ENCODE measurements around the gene KCTD21. TPM values are rescaled to one million over a fixed set of nuclear protein-coding genes. Genes with fewer than 3 reads are reported as not detected.

Gene KCTD21
- total RNA-seq, 1 experiment from 2014 or later: 9.4 TPM

DNA sequence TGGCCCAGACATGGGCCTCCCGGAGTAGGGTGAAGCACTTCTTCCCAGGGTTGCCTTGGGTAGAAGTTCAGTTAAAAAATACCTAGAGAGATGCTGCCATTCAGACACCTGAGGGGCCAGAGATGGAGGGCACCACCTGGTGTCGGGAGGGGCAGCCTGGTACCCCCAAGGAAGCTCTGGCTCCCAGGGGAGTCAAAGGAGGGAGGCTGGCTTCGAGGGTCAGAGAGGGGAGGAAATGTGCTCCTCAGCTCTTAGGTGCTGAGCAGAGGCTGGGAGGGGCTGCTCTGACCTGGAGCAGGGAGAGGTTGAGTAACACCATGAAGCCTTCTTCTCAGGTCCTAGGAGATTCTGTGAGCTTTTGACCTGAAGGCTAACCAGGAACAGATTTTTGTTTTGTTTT is 1.4 kb upstream of the KCTD21 start:
- no peak for ATAC-seq
- intact Hi-C loops (cut with micrococcal nuclease): no loop called here
- Histone ChIP-seq H2AFZ (ENCODE audit: low read length) (no peak overlapping the region), H3K4me2 (ENCODE audit: low read length) (peak overlapping the region; percentile 99), H3K27me3 (ENCODE audit: low read length) (no peaks in the 10 kb centered on the region), H3K4me1 (ENCODE audit: insufficient read depth, low read length) (peaks cover 50% of the 10 kb centered on the region), H3K79me2 (ENCODE audit: low read length) (peaks cover 58% of the 10 kb centered on the region), H3K9me2 (replicated peaks; ENCODE audit: low read length) (no peaks in the 10 kb centered on the region), H3K4me3 (ENCODE audit: low read length) (peak overlapping the region; percentile 97), H3K36me3 (ENCODE audit: low read depth, low read length) (no peaks in the 10 kb centered on the region), H3K9me3 (ENCODE audit: low read length) (no peaks in the 10 kb centered on the region), H3K9ac (ENCODE audit: low read length) (no peak overlapping the region), H4K20me1 (ENCODE audit: low read length) (no peaks in the 10 kb centered on the region), H3K27ac (ENCODE audit: low read length) (no peak overlapping the region), H3F3A (ENCODE audit: low read length, unreplicated experiment) (no peaks in the 10 kb centered on the region)
- no peak for DNase-seq
- no TSS peak for BruUV-seq (replicated peaks)
- TF ChIP-seq EZH2 (IDR thresholded peaks at IDR 0.05; ENCODE audit: low read length, unreplicated experiment) (no peak), EZH2phosphoT487 (IDR thresholded peaks at IDR 0.05; ENCODE audit: borderline replicate concordance, low read length) (no peak)
- TF ChIP-seq, protein P1, sequence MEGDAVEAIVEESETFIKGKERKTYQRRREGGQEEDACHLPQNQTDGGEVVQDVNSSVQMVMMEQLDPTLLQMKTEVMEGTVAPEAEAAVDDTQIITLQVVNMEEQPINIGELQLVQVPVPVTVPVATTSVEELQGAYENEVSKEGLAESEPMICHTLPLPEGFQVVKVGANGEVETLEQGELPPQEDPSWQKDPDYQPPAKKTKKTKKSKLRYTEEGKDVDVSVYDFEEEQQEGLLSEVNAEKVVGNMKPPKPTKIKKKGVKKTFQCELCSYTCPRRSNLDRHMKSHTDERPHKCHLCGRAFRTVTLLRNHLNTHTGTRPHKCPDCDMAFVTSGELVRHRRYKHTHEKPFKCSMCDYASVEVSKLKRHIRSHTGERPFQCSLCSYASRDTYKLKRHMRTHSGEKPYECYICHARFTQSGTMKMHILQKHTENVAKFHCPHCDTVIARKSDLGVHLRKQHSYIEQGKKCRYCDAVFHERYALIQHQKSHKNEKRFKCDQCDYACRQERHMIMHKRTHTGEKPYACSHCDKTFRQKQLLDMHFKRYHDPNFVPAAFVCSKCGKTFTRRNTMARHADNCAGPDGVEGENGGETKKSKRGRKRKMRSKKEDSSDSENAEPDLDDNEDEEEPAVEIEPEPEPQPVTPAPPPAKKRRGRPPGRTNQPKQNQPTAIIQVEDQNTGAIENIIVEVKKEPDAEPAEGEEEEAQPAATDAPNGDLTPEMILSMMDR (conservative IDR thresholded peaks at IDR 0.05; ENCODE audit: low read depth, low read length): no peak
- POLR2A ChIA-PET (ENCODE audit: unreplicated experiment): no interaction called here
- CTCF ChIA-PET: no interaction called here

DNA sequence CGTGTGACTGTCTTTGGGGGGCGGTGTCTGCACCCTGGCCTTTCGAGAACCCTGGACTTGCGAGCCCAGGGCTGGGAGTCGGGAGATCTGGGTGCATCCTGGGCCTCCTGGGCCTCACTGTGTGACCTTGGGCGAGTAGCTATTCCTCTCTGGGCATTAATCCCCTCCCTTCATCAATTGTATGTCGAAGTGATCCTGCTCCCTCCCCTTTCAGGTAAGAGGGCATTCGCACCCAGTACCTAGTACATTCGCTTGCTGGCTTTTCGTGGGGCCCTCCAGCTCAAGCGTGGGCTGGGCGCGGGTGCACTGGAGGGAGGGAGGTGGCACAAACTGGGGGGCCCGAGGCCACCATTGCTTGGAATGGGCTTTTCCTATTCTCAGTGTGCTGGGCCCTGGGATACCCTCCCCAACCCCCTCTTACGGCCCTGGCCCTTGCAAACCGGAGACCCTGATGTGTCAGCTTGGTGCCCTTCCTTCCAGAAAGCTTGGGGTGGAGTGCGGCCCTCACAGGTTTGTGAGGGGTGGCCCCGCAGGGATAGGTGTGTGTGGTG is 823 bp upstream of the KCTD21 start:
- Histone ChIP-seq H3K27ac (ENCODE audit: low read length) (no peak overlapping the region), H2AFZ (ENCODE audit: low read length) (peak overlapping the region; percentile 91), H3K36me3 (ENCODE audit: low read depth, low read length) (no peaks in the 10 kb centered on the region), H3K79me2 (ENCODE audit: low read length) (peaks cover 62% of the 10 kb centered on the region), H3K4me1 (ENCODE audit: insufficient read depth, low read length) (peaks cover 44% of the 10 kb centered on the region), H3K27me3 (ENCODE audit: low read length) (no peaks in the 10 kb centered on the region), H3K9me3 (ENCODE audit: low read length) (no peaks in the 10 kb centered on the region), H3K9ac (ENCODE audit: low read length) (peak overlapping the region; percentile 81), H4K20me1 (ENCODE audit: low read length) (no peaks in the 10 kb centered on the region), H3F3A (ENCODE audit: low read length, unreplicated experiment) (no peaks in the 10 kb centered on the region), H3K4me3 (ENCODE audit: low read length) (peak overlapping the region; percentile 97), H3K4me2 (ENCODE audit: low read length) (peak overlapping the region; percentile 99), H3K9me2 (replicated peaks; ENCODE audit: low read length) (no peaks in the 10 kb centered on the region)
- intact Hi-C loops (cut with micrococcal nuclease): no loop called here
- BruUV-seq (replicated peaks): TSS peak; percentile 38
- DNase-seq (no peak), ATAC-seq (no peak; the same call in 1 of the 2 replicates)
- TF ChIP-seq EZH2 (IDR thresholded peaks at IDR 0.05; ENCODE audit: low read length, unreplicated experiment) (no peak), EZH2phosphoT487 (IDR thresholded peaks at IDR 0.05; ENCODE audit: borderline replicate concordance, low read length) (no peak)
- TF ChIP-seq, protein P1 (conservative IDR thresholded peaks at IDR 0.05; ENCODE audit: low read depth, low read length): no peak
- ChIA-PET CTCF (interaction anchor here (1.1 kb wide), 1 partner anchor 40 kb away, joined by 3 read pairs; no protein-coding TSS in a partner anchor), POLR2A (ENCODE audit: unreplicated experiment) (no interaction called here)
